ENCODE results near the gene S1PR4.
"Not testable (repeated sequence)": the region's sequence is repeated elsewhere in the genome, so short reads cannot be mapped to it uniquely, and the experiment has no call there.

DNA sequence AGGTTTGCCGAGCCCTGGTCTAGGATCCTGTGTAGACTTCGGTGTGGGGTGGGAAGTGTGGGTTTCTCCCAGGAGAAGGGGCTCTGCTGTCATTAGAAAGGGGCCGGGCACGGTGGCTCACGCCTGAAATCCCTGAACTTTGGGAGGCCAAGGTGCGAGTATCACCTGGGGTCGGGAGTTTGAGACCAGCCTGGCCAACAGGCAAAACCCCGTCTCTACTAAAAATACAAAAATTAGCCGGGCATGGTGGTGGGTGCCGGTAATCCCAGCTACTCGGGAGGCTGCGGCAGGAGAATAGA is 13.2 kb downstream of the S1PR4 start:
- not testable (repeated sequence) for TF ChIP-seq CTCF (IDR thresholded peaks at IDR 0.05; ENCODE audit: low read depth, low read length, poor library complexity, severe bottlenecking); EZH2phosphoT487 (IDR thresholded peaks at IDR 0.05; ENCODE audit: borderline replicate concordance, low read length)

All from DOHH2 (cell line).